Measurements from ENCODE around the gene SERPINA5. TPM values are rescaled to one million over a fixed set of nuclear protein-coding genes. Genes with fewer than 3 reads are reported as not detected.

SERPINA5 gene
- polyA plus RNA-seq, 1 donor from 2014 or later = not detected

DNA sequence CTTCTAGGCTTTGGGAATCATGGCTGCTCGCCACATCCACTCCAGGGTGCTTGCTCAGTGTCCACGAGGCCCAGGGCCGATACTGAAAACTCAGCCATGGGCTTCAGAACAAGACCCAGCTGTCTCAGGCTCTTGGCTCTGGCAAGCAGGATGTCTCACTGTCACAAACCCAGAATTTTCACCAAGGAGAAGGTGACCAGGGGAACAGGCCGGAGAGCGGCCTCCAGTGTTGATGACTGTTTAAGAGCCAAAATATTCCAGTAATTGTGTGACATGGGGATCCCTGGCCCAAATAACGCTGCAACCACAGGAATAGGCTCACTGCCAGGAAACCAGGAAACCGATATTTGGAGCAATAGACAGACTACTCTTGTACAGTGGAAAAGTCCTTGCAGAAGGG lies 9.8 kb upstream of the SERPINA5 start:
- Histone ChIP-seq H3F3A (ENCODE audit: insufficient read depth, low read length, poor library complexity, severe bottlenecking) (no peaks in the 10 kb centered on the region), H3K9me2 (ENCODE audit: insufficient read depth, low read length) (no peaks in the 10 kb centered on the region), H3K9me3 (ENCODE audit: low read length) (no peaks in the 10 kb centered on the region), H3K36me3 (ENCODE audit: insufficient read depth, low read length) (no peaks in the 10 kb centered on the region), H3K27ac (ENCODE audit: low read length) (no peak overlapping the region), H3K4me3 (ENCODE audit: low read length) (no peak overlapping the region), H4K20me1 (ENCODE audit: insufficient read depth) (no peaks in the 10 kb centered on the region), H3K4me2 (ENCODE audit: low read length) (no peak overlapping the region), H3K27me3 (ENCODE audit: insufficient read depth, low read depth, low read length) (no peaks in the 10 kb centered on the region), H2AFZ (ENCODE audit: low read depth, low read length) (no peak overlapping the region), H3K9ac (ENCODE audit: low read length) (no peak overlapping the region), H3K79me2 (replicated peaks; ENCODE audit: insufficient read depth, low read length) (no peaks in the 10 kb centered on the region)
- TF ChIP-seq RAD21 (conservative IDR thresholded peaks at IDR 0.05) (no peak), POLR2AphosphoS5 (IDR thresholded peaks at IDR 0.05) (no peak), MXI1 (conservative IDR thresholded peaks at IDR 0.05; ENCODE audit: poor library complexity, severe bottlenecking) (no peak), TAF1 (IDR thresholded peaks at IDR 0.05; ENCODE audit: low read depth) (no peak), EZH2 (IDR thresholded peaks at IDR 0.05; ENCODE audit: borderline replicate concordance, insufficient read depth, low read length, poor library complexity, severe bottlenecking) (no peak), SMC3 (conservative IDR thresholded peaks at IDR 0.05; ENCODE audit: poor library complexity) (no peak), EP300 (conservative IDR thresholded peaks at IDR 0.05; ENCODE audit: poor library complexity, severe bottlenecking) (no peak)
- TF ChIP-seq, protein P1, sequence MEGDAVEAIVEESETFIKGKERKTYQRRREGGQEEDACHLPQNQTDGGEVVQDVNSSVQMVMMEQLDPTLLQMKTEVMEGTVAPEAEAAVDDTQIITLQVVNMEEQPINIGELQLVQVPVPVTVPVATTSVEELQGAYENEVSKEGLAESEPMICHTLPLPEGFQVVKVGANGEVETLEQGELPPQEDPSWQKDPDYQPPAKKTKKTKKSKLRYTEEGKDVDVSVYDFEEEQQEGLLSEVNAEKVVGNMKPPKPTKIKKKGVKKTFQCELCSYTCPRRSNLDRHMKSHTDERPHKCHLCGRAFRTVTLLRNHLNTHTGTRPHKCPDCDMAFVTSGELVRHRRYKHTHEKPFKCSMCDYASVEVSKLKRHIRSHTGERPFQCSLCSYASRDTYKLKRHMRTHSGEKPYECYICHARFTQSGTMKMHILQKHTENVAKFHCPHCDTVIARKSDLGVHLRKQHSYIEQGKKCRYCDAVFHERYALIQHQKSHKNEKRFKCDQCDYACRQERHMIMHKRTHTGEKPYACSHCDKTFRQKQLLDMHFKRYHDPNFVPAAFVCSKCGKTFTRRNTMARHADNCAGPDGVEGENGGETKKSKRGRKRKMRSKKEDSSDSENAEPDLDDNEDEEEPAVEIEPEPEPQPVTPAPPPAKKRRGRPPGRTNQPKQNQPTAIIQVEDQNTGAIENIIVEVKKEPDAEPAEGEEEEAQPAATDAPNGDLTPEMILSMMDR (IDR thresholded peaks at IDR 0.05; ENCODE audit: poor library complexity, severe bottlenecking) = no peak
- TF ChIP-seq, protein P2, sequence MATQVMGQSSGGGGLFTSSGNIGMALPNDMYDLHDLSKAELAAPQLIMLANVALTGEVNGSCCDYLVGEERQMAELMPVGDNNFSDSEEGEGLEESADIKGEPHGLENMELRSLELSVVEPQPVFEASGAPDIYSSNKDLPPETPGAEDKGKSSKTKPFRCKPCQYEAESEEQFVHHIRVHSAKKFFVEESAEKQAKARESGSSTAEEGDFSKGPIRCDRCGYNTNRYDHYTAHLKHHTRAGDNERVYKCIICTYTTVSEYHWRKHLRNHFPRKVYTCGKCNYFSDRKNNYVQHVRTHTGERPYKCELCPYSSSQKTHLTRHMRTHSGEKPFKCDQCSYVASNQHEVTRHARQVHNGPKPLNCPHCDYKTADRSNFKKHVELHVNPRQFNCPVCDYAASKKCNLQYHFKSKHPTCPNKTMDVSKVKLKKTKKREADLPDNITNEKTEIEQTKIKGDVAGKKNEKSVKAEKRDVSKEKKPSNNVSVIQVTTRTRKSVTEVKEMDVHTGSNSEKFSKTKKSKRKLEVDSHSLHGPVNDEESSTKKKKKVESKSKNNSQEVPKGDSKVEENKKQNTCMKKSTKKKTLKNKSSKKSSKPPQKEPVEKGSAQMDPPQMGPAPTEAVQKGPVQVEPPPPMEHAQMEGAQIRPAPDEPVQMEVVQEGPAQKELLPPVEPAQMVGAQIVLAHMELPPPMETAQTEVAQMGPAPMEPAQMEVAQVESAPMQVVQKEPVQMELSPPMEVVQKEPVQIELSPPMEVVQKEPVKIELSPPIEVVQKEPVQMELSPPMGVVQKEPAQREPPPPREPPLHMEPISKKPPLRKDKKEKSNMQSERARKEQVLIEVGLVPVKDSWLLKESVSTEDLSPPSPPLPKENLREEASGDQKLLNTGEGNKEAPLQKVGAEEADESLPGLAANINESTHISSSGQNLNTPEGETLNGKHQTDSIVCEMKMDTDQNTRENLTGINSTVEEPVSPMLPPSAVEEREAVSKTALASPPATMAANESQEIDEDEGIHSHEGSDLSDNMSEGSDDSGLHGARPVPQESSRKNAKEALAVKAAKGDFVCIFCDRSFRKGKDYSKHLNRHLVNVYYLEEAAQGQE (IDR thresholded peaks at IDR 0.05; ENCODE audit: borderline replicate concordance) = no peak

DNA sequence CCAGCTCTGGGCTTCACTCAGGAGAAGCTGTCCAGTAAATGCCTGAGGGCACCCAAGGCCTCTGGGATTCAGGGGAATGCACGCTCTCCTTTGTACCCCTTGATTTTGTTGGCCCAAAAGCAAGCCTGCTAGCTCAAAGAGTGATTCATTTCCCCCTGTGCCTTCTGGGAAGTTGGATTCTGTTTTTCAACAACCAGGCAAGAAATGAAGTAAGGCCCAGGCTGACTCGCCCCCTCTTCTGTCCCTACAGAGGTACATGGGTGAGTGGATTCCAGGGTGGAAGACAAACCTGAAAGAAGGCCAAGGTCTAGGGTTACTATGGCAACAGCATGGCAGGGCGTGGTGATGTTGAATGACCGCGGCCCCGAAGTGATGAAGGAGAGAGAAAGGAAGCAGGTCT lies 9.3 kb upstream of the SERPINA5 start:
- H3K9me3 ChIP-seq (ENCODE audit: low read length) = no peaks in the 10 kb centered on the region
- no peaks in the 10 kb centered on the region for H4K20me1 ChIP-seq (ENCODE audit: insufficient read depth)
- H3K9ac ChIP-seq (ENCODE audit: low read length) = no peak overlapping the region
- no peaks in the 10 kb centered on the region for H3K36me3 ChIP-seq (ENCODE audit: insufficient read depth, low read length)
- TF ChIP-seq RAD21 (conservative IDR thresholded peaks at IDR 0.05) (no peak), TAF1 (IDR thresholded peaks at IDR 0.05; ENCODE audit: low read depth) (no peak), SMC3 (conservative IDR thresholded peaks at IDR 0.05; ENCODE audit: poor library complexity) (no peak), EP300 (conservative IDR thresholded peaks at IDR 0.05; ENCODE audit: poor library complexity, severe bottlenecking) (no peak), POLR2AphosphoS5 (IDR thresholded peaks at IDR 0.05) (no peak), MXI1 (conservative IDR thresholded peaks at IDR 0.05; ENCODE audit: poor library complexity, severe bottlenecking) (no peak), EZH2 (IDR thresholded peaks at IDR 0.05; ENCODE audit: borderline replicate concordance, insufficient read depth, low read length, poor library complexity, severe bottlenecking) (no peak)
- TF ChIP-seq, protein P1 (IDR thresholded peaks at IDR 0.05; ENCODE audit: poor library complexity, severe bottlenecking) = no peak
- TF ChIP-seq, protein P2 (IDR thresholded peaks at IDR 0.05; ENCODE audit: borderline replicate concordance) = no peak
- H3K79me2 ChIP-seq (replicated peaks; ENCODE audit: insufficient read depth, low read length) = no peaks in the 10 kb centered on the region
- no peak overlapping the region for H3K4me3 ChIP-seq (ENCODE audit: low read length)
- no peaks in the 10 kb centered on the region for H3K27me3 ChIP-seq (ENCODE audit: insufficient read depth, low read depth, low read length)
- no peaks in the 10 kb centered on the region for H3F3A ChIP-seq (ENCODE audit: insufficient read depth, low read length, poor library complexity, severe bottlenecking)
- no peak overlapping the region for H3K27ac ChIP-seq (ENCODE audit: low read length)
- no peaks in the 10 kb centered on the region for H3K9me2 ChIP-seq (ENCODE audit: insufficient read depth, low read length)
- H2AFZ ChIP-seq (ENCODE audit: low read depth, low read length) = no peak overlapping the region
- no peak overlapping the region for H3K4me2 ChIP-seq (ENCODE audit: low read length)
